NK-92 (cell line): ENCODE results near the gene MGAT1.

Experiments
- DNase-seq: peaks from one replicate; lab custom pipeline; 2025; ENCODE audit not compliant: unreplicated experiment; lab: John Stamatoyannopoulos, UW

MGAT1 gene

DNA sequence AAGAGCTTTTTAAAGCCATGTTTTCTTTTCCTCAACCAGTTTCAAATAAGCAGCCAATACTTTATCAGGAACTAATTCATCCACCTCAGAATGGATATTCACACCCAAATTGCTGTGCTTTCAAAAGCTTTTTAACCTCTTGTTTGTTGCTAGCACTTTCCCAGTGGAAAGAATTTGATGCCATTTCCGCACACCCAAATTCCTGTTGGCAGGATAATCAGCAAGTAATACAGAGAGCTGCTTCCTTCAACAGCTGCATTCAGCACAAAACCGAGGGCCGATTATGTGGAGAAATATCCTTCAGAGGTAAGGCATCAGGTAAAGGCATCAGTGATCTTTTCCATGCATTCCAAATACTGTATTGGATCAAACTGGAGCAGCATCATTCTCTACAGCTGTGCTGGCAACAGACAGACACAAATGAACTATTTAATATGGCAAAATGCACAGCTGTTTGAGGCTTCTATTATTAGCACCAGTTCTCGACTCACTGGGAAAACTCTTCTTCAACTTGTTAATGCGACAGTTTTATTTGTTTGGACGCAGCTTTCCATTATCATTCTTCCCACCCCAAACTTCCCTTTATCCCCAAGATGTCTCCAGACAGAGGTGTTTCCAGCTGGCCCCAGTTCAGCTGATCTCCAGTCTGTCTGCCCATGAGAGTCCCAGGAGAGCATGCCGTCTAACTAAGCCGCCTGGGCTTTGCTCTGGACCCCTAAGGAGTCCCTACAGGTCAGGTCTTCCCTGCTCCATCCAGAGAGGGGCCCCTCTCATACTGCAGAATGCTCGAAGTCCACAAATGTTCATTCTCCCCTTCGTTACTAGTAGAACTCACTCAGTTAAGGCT is 22.2 kb upstream of the MGAT1 start:
- no peak for DNase-seq

- no peak for DNase-seq
These were observed 21.5 kb upstream of the MGAT1 start for GRCh38 chr5:180823940-180824629.

- no peak for DNase-seq
These were observed 20.7 kb upstream of the MGAT1 start for GRCh38 chr5:180823346-180823745.

- no peak for DNase-seq
These were observed 18.9 kb upstream of the MGAT1 start for GRCh38 chr5:180821538-180821937.

DNA sequence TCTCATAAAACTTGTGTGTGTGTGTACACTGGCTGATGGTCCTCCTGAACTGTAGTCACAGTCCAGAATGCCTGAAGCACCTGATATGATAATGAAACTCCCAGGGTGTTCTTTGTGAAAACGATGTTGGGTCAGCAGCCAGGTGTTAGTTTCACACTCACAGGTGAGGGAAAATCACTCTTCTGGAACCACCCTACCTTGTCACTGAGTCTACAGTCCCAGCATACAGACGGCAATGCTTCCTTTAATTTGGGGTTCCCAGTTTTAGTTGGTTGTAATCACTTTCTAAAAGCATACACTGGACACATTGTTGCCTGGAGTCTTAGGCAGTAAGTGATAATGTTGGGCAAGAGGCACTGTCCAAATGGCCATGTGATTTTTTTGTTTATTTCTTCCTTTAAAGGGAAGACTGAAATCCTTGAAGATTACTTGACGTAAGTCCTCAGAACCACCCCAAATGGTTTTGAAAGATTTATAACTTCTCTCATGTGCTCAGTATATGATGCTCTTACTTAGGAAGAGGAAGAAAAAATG is 18.2 kb upstream of the MGAT1 start:
- no peak for DNase-seq

DNA sequence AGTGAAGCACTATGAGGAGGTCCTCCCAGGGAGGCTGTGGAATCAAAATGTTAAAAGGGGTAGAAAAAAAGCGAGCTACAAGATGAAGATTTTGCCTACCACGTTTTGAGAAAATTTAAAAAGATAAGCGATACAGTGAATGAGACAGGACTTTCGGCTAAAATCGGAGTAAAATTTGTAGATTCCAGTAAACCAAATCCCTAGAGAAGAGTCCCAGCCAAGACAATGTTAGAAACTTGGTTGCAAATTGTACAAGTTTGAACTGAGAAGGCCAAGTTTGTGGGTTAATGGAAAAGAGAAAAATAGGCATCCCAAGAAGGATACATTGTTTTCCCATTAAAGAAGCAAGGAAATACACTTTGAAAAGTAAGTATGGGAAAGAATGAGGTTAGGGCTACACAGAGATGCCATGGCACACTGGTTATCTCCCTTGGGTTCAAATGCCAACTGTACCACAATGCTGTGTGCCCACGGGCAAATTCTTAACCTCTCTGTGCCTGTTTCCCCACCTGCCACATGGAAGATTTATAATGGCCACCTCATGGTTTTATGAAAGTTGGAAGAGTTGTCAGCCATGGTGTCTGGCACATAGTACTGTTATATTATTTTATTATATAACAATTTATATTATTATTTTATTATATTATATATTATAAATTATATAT is 16.2 kb upstream of the MGAT1 start:
- no peak for DNase-seq

DNA sequence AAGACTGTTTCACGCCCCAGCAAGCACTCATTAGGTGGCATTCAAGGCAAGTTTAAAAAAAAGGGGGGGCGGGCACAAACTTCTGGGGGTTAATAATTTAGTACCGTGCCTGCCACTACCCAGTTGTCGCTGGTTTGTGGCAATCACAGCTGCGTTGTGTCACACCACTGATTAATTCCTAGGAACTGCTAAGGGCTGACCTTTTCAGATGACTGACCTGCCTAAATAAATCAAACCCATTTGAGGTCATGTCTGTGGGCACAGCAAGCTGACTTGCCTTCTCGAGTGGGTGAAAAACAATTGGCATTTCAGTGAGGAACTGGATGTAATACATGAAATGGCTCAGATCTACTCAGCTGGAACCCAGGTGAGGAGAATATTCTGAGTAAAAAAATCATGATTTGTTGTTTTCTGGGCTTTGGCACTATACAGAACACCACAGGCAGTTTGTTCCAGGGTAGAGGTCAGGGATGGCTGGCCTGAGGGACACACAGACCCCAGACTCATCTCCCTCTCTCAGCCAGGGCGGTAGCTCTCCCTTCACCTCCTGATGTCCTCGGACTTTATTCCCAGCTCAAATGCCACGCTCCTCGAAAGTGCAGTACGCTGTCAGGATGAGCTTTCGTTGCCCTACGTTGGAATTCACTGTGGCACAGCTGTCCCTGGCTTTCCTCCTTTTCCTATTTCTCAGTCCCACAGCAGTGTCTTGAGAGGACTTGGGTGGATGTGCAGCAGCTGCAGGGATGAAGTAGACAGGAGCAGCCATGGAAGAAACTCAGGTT is 15.5 kb upstream of the MGAT1 start:
- DNase-seq: no peak

DNA sequence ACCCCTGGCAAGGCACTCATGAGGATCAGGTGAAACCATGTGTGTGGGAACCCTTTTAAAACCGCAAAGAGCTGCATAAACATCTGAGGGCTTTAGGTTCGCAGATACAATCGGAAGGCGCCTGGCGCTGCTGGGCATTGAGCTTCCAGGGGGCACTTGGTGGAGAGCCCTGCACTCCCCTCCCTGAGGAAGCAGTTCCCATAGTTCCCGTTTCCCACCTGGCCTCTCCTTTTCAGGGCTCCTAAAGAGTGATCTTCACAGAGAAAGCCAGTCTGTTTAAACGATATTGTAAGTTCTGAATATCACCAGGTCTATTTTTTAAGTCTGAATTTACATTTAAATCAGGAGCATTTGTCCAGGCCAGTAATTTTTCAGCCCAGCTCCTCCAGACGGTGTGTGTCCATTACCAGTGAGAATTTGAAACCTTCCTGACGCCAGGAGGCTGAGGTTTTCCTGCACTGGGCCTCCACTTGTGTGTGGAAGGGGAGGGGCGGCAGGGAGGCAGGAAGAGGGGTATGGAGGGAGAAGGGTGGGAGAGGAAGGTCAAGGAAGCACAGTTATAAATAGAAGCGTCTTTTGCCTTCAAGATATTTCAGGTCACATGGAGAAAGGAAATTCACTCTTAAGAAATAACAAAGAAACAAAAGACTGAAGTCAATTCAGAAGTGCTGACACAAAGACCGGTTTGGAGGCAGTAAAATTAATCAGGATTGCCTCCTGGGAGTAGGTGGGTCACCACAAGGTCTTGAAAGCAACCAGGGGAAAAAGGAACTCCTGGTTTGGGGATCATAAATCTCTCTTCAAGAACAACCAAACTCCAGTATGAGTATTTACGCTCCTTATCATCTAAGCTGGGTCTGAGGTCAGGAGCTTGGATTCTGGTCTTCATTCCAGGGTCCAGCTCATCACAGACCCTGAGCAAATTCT is 14.3 kb upstream of the MGAT1 start:
- no peak for DNase-seq

- DNase-seq: no peak
These were observed 12.8 kb upstream of the MGAT1 start for GRCh38 chr5:180815293-180815917.

GRCh38 chr5:180813420-180813819 is 10.8 kb upstream of the MGAT1 start:
- DNase-seq: no peak

DNA sequence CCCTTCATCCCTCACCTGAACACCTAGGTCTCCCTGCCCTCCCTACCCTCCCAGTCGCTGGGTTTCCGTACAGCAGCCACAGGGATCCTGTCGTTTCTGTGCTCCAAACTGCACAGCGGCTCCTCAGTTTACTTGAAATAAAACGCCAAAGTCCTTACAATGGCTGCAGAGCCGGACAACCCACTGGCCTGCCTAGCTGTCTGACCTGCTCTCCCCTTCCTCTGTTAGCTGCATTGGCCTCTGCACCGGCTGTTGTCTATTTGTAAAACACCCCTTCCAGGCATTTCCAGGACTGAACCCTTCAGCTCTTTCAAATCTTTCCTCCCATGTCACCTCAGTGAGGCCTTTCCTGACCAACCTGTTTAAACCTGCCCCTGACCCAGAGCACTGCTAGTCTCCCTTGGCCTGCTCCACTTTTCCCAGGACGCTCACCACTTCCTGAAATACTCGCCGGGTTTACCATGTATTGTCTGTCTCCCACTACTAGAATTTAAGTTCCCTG is 9.1 kb upstream of the MGAT1 start:
- DNase-seq: no peak

DNA sequence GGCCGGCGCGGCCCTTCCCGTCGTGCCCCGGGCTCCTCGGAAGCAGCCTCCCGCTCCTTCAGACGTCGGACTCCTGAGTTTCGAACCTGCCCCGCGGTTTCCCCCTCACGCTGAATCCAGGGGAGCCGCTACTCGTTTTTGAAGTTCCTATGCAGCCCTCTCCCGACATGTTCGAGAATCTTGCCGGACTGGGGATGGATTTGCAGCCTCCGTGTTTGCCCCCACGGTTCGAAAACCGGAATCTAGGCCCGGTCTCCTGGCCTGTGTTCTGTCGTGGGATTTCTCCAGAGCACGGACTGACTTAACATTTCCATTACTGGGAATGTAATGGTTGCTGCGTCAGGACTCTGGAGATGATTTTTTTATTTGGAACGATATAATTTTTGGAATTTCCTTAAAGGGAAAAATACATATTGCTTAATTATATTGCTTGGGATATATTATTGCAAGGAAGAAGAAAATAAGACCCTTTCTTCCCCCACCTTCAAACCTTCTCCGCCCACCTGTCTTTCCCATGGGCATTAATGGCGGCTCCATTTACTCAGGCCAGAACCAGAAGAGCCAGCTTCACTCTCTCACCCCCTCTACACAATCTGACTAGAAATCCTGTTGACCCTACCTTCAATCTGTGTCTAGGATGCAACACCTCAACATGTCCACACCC is 8.5 kb upstream of the MGAT1 start:
- no peak for DNase-seq

DNA sequence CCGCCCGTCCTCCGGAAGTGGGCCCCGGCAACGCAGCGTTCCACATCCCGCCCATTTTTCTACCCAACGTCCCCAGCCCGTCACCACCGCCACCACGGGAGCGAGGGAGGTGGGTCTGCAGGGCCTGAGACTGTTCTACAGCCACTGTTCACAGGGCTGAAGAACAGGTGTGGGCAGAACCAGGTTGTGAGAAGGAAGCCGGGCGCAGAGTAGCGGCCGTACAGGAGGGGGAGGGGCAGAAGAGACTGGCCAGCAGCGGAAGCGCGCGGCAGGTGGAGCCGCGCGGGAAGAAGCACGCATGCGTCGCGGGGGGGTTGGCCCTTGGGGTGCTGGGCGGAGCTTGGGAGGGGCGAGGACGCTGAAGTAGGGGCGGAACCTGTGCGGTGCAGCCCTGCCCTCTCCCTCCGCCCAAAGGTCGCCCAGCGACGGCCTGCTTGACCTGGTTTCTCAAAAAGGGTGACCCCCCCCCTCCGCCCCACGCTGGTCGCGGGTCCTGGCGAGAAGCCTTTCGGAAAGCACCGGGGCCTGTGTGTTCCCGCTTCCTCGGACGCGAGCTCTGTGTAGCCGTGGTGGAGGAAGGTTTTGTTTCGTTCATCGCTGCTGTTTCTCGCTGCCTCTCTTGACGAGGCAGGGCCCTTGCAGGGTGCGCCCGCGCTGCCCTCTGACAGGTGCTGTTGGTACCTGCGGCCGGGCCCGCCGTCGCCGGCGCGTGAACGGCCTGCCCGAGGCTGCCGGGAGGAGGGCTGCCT is 7.8 kb upstream of the MGAT1 start:
- peak; percentile 55 for DNase-seq

DNA sequence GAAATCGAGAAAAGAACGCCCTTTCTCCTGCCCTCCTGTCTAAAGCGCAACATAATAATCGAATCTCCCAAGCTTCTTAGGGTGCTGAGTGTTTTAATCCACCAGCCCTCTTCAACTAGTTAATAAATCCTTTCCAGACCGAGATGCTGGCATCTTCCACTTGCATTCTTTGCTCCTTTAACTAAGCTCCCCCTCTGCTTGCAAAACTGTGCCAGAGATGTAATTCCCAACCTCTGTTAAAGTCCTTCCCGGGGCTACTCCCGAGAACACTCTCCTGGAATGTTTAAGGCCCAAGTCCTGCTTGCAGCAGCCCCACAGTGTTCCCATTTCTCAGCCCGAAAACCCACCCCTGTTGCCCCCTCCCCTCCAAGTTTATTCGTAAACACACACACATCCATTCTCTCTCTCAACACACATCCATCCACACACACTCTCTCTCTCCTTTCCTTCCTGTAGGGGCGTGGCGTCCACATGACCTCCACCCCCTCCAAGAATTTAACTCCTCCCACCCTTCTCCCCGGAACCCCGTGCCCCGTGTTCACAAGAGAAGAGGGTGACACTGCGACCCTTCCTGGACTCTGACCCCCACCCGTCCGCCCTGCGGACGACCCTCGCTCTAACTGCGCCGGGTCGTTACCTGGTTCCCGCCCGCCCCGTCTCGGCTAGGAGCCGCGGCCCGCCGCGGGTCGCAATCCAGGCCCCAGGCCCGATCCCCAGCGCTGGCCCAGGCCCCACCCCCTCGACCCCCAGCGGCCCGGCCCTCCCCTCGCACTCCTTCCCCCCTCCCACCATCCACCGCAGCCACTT is 7.0 kb upstream of the MGAT1 start:
- peak; percentile 67 for DNase-seq

- no peak for DNase-seq
These were observed 5.9 kb upstream of the MGAT1 start for GRCh38 chr5:180808461-180809000.

GRCh38 chr5:180807654-180808414 is 5.2 kb upstream of the MGAT1 start:
- DNase-seq: no peak
